GM19468 (cell line): ENCODE data around the gene SOX12.
"Not testable (repeated sequence)": the region's sequence is repeated elsewhere in the genome, so short reads cannot be mapped to it uniquely, and the experiment has no call there.

ENCODE experiments used
- ATAC-seq: cut with Tn5 transposase; IDR thresholded peaks from one replicate; pipeline ENCODE4 v1.9.1; 2021; ENCODE audit warnings: mild to moderate bottlenecking, moderate library complexity, moderate number of reproducible peaks; ENCODE audit not compliant: unreplicated experiment; ENCODE audit errors: extremely low read depth

Gene SOX12

GRCh38 chr20:376750-377149, 51.4 kb downstream of the SOX12 start:
- ATAC-seq, result no peak

- ATAC-seq, result not testable (repeated sequence)
Measured at GRCh38 chr20:377578-377977, 52.2 kb downstream of the SOX12 start.

GRCh38 chr20:378961-379336, 53.6 kb downstream of the SOX12 start:
- no peak for ATAC-seq
